Heart left ventricle (tissue), 16 donors: ENCODE data around the gene SH3TC1. TPM values are rescaled to one million over a fixed set of nuclear protein-coding genes. Genes with fewer than 3 reads are reported as not detected.

ENCODE experiments used
- ATAC-seq, 4 donors: fragments of 200-7000 bp; cut with Tn5 transposase; one replicate each; pipeline ENCODE4 v1.9.1; 2020 to 2022; ENCODE audit warnings: moderate library complexity in 4 of 4, mild to moderate bottlenecking in 3 of 4, moderate number of reproducible peaks in 1 of 4
- DNase-seq, 5 donors: peaks; one replicate each; pipeline ENCODE4 v3.0.0-alpha.2; 2020
- H3K27ac ChIP-seq, 12 donors: fragments of 200-600 bp; sonication (generic) in 4 of 12; one replicate each; pipeline versions ENCODE4 v1.5.0 to v1.8.0; 2016 to 2022; ENCODE audit warnings: mild to moderate bottlenecking in 2 of 12
- H3K27me3 ChIP-seq, 9 donors: fragments of 200-600 bp; sonication (generic) in 2 of 9; one replicate each; pipeline versions ENCODE4 v1.5.1 to v1.8.0; 2016 to 2022; ENCODE audit warnings: mild to moderate bottlenecking in 3 of 9
- H3K36me3 ChIP-seq, 9 donors: fragments of 200-600 bp; sonication (generic) in 2 of 9; one replicate each; pipeline versions ENCODE4 v1.5.0 to v1.8.0; 2018 to 2022; ENCODE audit warnings: mild to moderate bottlenecking in 2 of 9
- H3K4me1 ChIP-seq, 12 donors: fragments of 200-600 bp; sonication (generic) in 4 of 12; one replicate each; pipeline versions ENCODE4 v1.5.0 to v1.8.0; 2016 to 2022; ENCODE audit warnings: mild to moderate bottlenecking in 3 of 12
- H3K4me3 ChIP-seq, 12 donors: fragments of 200-600 bp; sonication (generic) in 4 of 12; one replicate each; pipeline versions ENCODE4 v1.5.0 to v1.8.0; 2017 to 2022; ENCODE audit warnings: mild to moderate bottlenecking in 9 of 12, moderate library complexity in 4 of 12
- H3K9me3 ChIP-seq, 12 donors: fragments of 200-600 bp; sonication (generic) in 4 of 12; one replicate each; pipeline versions ENCODE4 v1.5.0 to v1.8.0; 2016 to 2022; ENCODE audit warnings: mild to moderate bottlenecking in 1 of 12
- POLR2A ChIP-seq, 2 donors: fragments of 450-650 bp; IDR thresholded peaks; one replicate each; pipeline ENCODE4 v1.6.1; 2017; ENCODE audit warnings: antibody characterized with exemption in 2 of 2, mild to moderate bottlenecking in 2 of 2, moderate library complexity in 2 of 2
- WGBS, 4 donors: extraction: QIAGEN DNeasy Blood & Tissue Kit in 2 of 4; methylation state at CpG; one replicate each; pipeline versions ENCODE4 v1.1.5 to v1.1.7; 2013 to 2018; 5-methylcytosine and 5-hydroxymethylcytosine counted together
- intact Hi-C, 10 donors: fragments of 100-400 bp; cut with DNase I; formaldehyde crosslinking; loops; one replicate each; pipeline versions ENCODE4 v1.11.1 to v1.14.2; 2022
- polyA plus RNA-seq, 2 donors: library from polyadenylated mRNA; stranded (reverse); fragments of 200-250 nt; gene quantifications; one replicate each; pipeline ENCODE4 v1.2.3, GENCODE V29; 2013
- total RNA-seq, 9 donors: library from RNA; depleted of rRNA in 2 of 9; stranded (reverse); fragments of >200 nt in 2 of 9; fragmentation: NEBNext Ultra II Directional in 3 of 9; extraction: Animal tissue kit (Norgen Biotek cat#: 25700) in 3 of 9; gene quantifications; one replicate each; pipeline versions ENCODE4 v1.1.0 to v1.2.4, GENCODE V29; 2016 to 2023
- TF ChIP-seq, protein P1 (sequence below), 12 donors: fragments of 200-600 bp; sonication (generic) in 4 of 12; IDR thresholded peaks; one replicate each; pipeline versions ENCODE4 v1.5.0 to v1.8.0; 2018 to 2022; ENCODE audit warnings: antibody characterized with exemption in 12 of 12, mild to moderate bottlenecking in 5 of 12
- donor health status: ischemic (EF 13 %, LVEDD 7.1; RV severe dilation, severe dysfunction).
- donor health status: healthy with polysubstance abuse.
- donor health status: DM: no; HTN: yes; CAD: no.
- donor health status: DM: no; HTN: no; CAD: no.
- donor health status: ischemic (EF 25% LVEDD 6.9; RV normal size, moderate dysfunction).
- donor health status: ischemic (EF 25% LVEDD 5.7; RV mildly dilated, moderate dysfunction).
- donor health status: healthy.
- donor health status: DM: yes; HTN: yes; CAD: no.
- donor health status: ischemic (EF 35%, LVEDD 5.7; RV mildly dilated, moderate dysfunction).
- donor health status: nonischemic (EF 11% LVEDD 7.7; RV severe dilation, severe dysfunction).
- donor health status: DM: yes; HTN: yes; CAD: no.
- donor health status: PGD.
- donor health status: ischemic (EF 29% LVEDD 5.4; RV normal size, mild dysfunction).
- donor health status: nonischemic (EF 23%, LVEDD 6.1; RV moderate dilation, normal function).

Gene SH3TC1
- total and polyA plus RNA-seq, 11 donors = 5.8 to 45.9 (median 10.9) TPM

DNA sequence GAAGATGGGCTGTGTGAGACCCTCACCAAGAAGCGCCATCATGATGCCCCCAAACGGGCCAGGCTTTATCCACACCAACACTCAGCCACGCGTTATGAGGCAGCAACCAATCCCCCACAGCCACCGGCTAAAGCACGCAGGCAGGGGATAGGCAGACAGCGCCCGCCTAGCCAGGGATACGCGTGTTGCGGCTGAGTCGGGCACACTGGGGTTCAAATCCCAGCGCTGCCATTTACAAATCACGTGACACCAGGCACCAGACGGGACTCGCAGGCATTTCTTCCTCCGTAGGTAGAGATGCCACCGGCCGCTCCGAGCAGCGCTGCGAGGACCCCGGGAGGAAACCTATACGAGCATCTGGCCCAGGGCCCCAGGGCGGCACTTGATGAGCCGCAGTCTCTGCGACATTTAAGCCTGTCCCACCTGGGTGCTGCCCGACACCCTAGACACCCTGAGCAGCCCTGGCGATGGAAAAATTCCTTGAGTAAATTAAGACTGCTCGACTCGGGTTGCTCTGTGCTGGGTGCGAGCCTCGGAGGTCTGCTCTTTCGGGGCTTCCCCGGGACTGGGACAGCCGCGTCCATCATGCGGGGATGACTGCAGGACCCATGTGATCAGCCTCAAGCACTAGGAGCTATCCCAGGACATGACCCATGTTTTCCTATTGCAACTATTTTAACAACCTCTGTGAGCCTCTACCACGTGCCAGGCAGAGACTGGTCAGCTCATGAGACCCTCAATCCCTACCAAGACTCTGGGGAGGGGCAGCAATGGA is 46.8 kb upstream of the SH3TC1 start:
- WGBS, 4 donors = 73 to 84% (median 80%) methylated on average over 29 to 39 of the region's 39 CpGs
- Histone ChIP-seq H3K4me1 (peaks cover 0 to 34% (median 2%) of the 10 kb centered on the region in 12 donors), H3K36me3 (no peaks in the 10 kb centered on the region), H3K9me3 (no peaks in the 10 kb centered on the region), H3K27ac (peak overlapping the region in 4 of 12 donors; percentile 48 to 72 (median 64)), H3K27me3 (peaks cover 0 to 3% (median 0%) of the 10 kb centered on the region in 9 donors), H3K4me3 (no peak overlapping the region)
- peak; percentile 29 to 68 (median 42) for ATAC-seq
- no peak for TF ChIP-seq POLR2A (IDR thresholded peaks at IDR 0.05)
- TF ChIP-seq, protein P1, sequence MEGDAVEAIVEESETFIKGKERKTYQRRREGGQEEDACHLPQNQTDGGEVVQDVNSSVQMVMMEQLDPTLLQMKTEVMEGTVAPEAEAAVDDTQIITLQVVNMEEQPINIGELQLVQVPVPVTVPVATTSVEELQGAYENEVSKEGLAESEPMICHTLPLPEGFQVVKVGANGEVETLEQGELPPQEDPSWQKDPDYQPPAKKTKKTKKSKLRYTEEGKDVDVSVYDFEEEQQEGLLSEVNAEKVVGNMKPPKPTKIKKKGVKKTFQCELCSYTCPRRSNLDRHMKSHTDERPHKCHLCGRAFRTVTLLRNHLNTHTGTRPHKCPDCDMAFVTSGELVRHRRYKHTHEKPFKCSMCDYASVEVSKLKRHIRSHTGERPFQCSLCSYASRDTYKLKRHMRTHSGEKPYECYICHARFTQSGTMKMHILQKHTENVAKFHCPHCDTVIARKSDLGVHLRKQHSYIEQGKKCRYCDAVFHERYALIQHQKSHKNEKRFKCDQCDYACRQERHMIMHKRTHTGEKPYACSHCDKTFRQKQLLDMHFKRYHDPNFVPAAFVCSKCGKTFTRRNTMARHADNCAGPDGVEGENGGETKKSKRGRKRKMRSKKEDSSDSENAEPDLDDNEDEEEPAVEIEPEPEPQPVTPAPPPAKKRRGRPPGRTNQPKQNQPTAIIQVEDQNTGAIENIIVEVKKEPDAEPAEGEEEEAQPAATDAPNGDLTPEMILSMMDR (IDR thresholded peaks at IDR 0.05) = no peak
- peak in 1 of 5 donors; percentile 54 for DNase-seq
- intact Hi-C loops = no loop called here

DNA sequence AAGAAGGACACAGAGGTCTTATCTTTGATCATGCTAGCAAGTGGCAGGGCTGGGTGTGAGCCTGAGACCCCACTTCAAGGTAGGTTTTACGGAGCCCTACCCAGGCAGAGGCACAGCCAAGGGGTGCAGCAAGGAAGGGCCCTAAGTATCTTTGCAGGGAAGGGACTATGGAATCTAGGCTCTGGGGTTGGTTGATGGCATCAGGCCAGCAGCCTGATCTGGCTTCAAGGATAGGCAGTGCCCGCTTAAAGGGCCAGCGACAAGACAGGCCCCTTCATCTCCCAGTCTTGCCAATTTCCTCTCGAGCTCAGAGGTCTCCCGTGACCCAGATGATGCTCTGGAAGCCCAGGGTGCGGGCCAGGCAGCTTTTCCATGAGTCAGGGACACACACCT is 46.2 kb upstream of the SH3TC1 start:
- H3K4me1 ChIP-seq = peaks cover 0 to 40% (median 8%) of the 10 kb centered on the region in 12 donors
- 43 to 50% (median 46%) methylated on average over 6 of the region's 6 CpGs for WGBS, 4 donors
- TF ChIP-seq POLR2A (IDR thresholded peaks at IDR 0.05) = no peak
- TF ChIP-seq, protein P1 (IDR thresholded peaks at IDR 0.05) = no peak
- H3K27me3 ChIP-seq = peaks cover 0 to 9% (median 0%) of the 10 kb centered on the region in 9 donors
- DNase-seq (peak in 2 of 5 donors; percentile 54 to 63), ATAC-seq (peak; percentile 11 to 38 (median 23))
- no peaks in the 10 kb centered on the region for H3K9me3 ChIP-seq
- peak overlapping the region in 4 of 12 donors; percentile 48 to 72 (median 64) for H3K27ac ChIP-seq
- intact Hi-C loops = no loop called here
- no peaks in the 10 kb centered on the region for H3K36me3 ChIP-seq
- no peak overlapping the region for H3K4me3 ChIP-seq

DNA sequence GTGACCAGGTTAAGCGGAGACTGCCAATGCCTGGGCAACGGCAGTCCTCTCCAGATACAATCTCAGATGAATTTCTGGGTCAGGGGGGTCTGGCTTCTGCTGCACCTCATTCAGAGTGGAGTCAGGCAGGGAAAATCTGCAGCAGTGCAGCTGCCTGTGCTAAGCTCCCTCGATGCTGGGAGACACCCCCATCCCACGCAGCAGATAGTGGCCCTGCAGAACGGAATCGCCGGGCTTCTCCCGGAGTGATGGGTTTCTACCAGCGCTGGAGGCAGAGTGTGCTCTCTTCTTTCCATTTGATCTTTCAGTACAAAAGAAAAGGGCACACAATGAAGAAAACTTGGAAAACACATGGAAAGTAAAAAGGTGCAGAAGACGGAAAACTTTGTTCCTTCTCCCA is 45.6 kb upstream of the SH3TC1 start:
- peak in 1 of 5 donors; percentile 18 for DNase-seq
- Histone ChIP-seq H3K4me3 (no peak overlapping the region), H3K27ac (peak overlapping the region in 2 of 12 donors; percentile 58 to 72), H3K9me3 (no peaks in the 10 kb centered on the region), H3K36me3 (no peaks in the 10 kb centered on the region), H3K4me1 (peaks cover 0 to 46% (median 13%) of the 10 kb centered on the region in 12 donors), H3K27me3 (peaks cover 0 to 14% (median 2%) of the 10 kb centered on the region in 9 donors)
- no peak for ATAC-seq
- TF ChIP-seq, protein P1 (IDR thresholded peaks at IDR 0.05) = no peak
- TF ChIP-seq POLR2A (IDR thresholded peaks at IDR 0.05) = no peak
- 77 to 84% (median 80%) methylated on average over 10 of the region's 10 CpGs for WGBS, 4 donors
- intact Hi-C loops = no loop called here

DNA sequence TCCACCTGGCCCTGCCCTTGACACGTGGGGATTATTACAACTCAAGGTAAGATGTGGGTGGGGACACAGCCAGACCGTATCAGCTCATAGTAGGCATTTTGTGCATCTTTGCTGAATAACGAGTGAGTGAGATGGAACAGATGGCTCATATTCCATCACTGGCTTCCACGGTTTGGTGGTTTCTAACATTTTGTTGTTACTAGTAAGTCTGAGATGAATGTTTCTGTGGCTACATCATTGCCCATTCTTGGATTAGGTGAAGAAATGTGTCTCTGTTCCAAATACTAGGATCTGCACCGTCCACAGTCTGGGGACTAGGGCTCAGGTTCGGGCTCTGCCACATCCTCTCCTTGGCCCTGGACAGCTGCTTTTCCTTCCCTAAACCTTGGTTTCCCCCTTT is 44.0 kb upstream of the SH3TC1 start:
- WGBS, 4 donors = 76 to 80% (median 78%) methylated on average over 6 of the region's 6 CpGs
- H3K27me3 ChIP-seq = peaks cover 0 to 14% (median 2%) of the 10 kb centered on the region in 9 donors
- no peaks in the 10 kb centered on the region for H3K36me3 ChIP-seq
- peaks cover 5 to 57% (median 22%) of the 10 kb centered on the region in 12 donors for H3K4me1 ChIP-seq
- intact Hi-C loops = loop anchor here in 2 of 10 donors (5.0 kb wide), 2 partner anchors 43 to 103 kb away; no protein-coding TSS in a partner anchor
- no peaks in the 10 kb centered on the region for H3K9me3 ChIP-seq
- TF ChIP-seq, protein P1 (IDR thresholded peaks at IDR 0.05) = no peak
- TF ChIP-seq POLR2A (IDR thresholded peaks at IDR 0.05) = no peak
- no peak overlapping the region for H3K27ac ChIP-seq
- no peak overlapping the region for H3K4me3 ChIP-seq
- ATAC-seq (no peak), DNase-seq (peak in 1 of 5 donors; percentile 18)
